Choroid plexus epithelial cell (primary cell): ENCODE measurements around the gene TTC23.
A peak's percentile ranks its signal among the peaks of the same experiment; 100 is the strongest.

ENCODE experiments used
- DNase-seq: peaks from one replicate; pipeline ENCODE4 v3.0.0-alpha.2; 2010; ENCODE audit warnings: low read depth
- H3K4me3 ChIP-seq: 2 replicates; pipeline ENCODE4 v1.5.1; 2011; ENCODE audit warnings: low read depth, mild to moderate bottlenecking, control low read depth, low read length, moderate library complexity
- TF ChIP-seq, protein P1 (sequence below): conservative IDR thresholded peaks from 2 replicates; pipeline ENCODE4 v1.5.1; 2011; ENCODE audit warnings: low read depth, mild to moderate bottlenecking, control low read depth, inconsistent platforms, low read length, moderate library complexity

TTC23 gene

GRCh38 chr15:99249270-99249841 lies at the start of gene TTC23:
TTC23 (minus strand) TSS chr15:99249581; CDS start chr15:99228712, 20,869 bp downstream.
- DNase-seq = peak; percentile 91
- peak within 1 kb of the TSS; percentile 73 for H3K4me3 ChIP-seq
- TF ChIP-seq, protein P1, sequence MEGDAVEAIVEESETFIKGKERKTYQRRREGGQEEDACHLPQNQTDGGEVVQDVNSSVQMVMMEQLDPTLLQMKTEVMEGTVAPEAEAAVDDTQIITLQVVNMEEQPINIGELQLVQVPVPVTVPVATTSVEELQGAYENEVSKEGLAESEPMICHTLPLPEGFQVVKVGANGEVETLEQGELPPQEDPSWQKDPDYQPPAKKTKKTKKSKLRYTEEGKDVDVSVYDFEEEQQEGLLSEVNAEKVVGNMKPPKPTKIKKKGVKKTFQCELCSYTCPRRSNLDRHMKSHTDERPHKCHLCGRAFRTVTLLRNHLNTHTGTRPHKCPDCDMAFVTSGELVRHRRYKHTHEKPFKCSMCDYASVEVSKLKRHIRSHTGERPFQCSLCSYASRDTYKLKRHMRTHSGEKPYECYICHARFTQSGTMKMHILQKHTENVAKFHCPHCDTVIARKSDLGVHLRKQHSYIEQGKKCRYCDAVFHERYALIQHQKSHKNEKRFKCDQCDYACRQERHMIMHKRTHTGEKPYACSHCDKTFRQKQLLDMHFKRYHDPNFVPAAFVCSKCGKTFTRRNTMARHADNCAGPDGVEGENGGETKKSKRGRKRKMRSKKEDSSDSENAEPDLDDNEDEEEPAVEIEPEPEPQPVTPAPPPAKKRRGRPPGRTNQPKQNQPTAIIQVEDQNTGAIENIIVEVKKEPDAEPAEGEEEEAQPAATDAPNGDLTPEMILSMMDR = no peak

DNA sequence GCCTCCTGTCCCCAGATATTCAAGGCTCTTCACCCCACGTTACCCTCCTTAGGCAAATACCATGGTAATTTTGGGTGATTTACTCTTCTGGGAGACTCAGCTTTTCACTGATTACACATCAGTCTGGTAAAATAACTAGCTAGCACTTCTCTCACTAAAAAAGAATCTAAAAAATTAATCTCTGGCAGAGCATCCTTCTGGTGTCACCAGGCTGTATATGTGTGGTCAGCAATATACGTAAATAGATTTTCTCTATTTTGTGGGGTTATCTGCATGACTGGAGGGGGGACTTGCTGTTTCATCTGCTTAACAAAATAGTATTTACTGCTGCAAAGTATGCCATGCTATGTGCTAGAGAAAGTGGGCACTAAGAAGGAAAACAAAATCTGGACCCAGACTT lies 47.0 kb upstream of the TTC23 start:
- DNase-seq = no peak
- H3K4me3 ChIP-seq = no peak overlapping the region
- TF ChIP-seq, protein P1 = no peak

DNA sequence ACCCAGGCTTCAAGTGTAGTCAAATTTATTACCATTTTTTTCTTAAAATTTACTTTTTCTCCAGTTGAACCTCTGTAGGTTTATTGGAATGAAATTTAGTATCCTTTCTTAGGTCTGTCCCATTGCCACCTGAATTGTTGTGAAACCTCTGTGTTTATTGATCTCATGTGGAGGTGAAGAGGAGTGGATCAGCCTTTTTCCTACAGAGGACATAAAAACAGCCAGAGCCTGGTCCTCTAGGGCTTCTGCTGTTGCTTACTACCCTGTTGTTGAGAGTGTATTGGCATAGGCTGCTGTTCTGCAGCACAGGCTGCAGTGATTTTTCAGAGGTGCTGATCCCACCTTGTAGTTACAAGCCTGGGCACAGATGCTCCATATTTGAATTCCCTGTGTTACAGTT lies 46.5 kb upstream of the TTC23 start:
- no peak overlapping the region for H3K4me3 ChIP-seq
- TF ChIP-seq, protein P1 = no peak
- no peak for DNase-seq

DNA sequence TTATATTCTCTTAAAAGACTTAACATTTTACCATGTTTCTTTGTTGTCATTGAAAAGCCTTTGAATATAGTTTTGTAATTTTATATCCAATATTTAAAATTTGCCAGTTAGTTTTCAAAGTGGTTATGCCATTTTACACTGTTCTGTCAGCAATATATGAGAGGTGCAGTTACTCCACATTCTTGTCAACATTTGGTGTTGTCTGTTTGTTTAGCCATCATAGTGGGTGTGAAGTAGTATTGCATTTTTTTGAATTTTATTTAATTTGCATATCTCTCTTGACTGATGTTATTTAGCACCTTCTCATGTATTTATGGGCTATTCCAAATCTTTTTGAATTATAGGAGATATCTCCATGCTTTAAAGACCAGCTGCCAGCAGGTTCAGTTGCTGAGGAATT lies 42.3 kb upstream of the TTC23 start:
- H3K4me3 ChIP-seq = no peak overlapping the region
- DNase-seq = no peak
- TF ChIP-seq, protein P1 = no peak

DNA sequence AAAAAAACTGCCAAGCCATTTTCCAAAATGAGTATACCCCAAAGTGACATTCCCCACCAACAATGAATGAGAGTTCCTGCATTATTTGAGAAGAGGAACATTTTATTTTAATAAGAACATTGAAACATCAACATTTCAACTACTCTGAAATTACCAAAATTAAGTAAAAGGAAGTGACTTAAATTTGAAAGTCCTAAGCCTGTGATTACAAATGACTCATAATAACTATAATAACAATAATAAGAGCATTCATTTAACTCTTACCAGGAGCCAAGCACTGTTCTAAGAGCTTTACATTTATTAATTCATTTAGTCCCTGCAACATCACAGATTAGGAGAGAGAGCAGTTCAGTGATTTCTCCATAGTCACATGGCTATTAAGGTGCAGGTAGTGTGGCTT lies 34.3 kb upstream of the TTC23 start:
- no peak for DNase-seq
- TF ChIP-seq, protein P1 = no peak
- H3K4me3 ChIP-seq = no peak overlapping the region

DNA sequence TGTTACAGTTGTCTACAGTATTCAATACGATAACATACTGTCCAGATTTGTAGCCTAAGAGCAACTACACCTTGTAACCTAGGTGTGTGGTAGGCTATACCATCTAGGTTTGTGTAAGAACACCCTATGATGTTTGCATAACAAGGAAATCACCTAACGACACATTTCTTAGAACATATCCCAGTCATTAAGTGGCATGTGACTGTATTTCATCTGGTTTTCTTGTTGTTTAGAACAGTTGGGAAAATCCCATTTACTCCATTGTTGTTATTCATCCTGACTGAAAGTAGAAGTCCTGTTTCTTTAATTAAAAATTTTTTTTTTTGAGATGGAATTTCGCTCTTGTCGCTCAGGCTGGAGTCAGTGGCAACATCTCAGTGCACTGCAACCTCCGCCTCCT lies 33.2 kb upstream of the TTC23 start:
- DNase-seq = no peak
- TF ChIP-seq, protein P1 = no peak
- no peak overlapping the region for H3K4me3 ChIP-seq

- no peak for DNase-seq
- TF ChIP-seq, protein P1 = no peak
- H3K4me3 ChIP-seq = no peak overlapping the region
Observed at GRCh38 chr15:99282121-99282520, 32.7 kb upstream of the TTC23 start.
